Chondrocyte (in vitro differentiated cells): ENCODE measurements around the gene XYLB. TPM values are rescaled to one million over a fixed set of nuclear protein-coding genes. Genes with fewer than 3 reads are reported as not detected.

Source experiments
- DNase-seq: peaks from one replicate; pipeline ENCODE4 v3.0.0; 2021; ENCODE audit warnings: mixed read lengths, low spot score
- H3K27ac Mint-ChIP-seq: one replicate; pipeline ENCODE4 v1.8.0; 2021; ENCODE audit warnings: mild to moderate bottlenecking, moderate library complexity, mixed read lengths; ENCODE audit not compliant: unreplicated experiment
- H3K27me3 Mint-ChIP-seq: 2 replicates; pipeline ENCODE4 v1.8.0; 2021; ENCODE audit warnings: low read depth, mixed read lengths
- H3K36me3 Mint-ChIP-seq: 2 replicates; pipeline ENCODE4 v1.8.0; 2021; ENCODE audit warnings: low read depth, mixed read lengths
- H3K4me1 Mint-ChIP-seq: 2 replicates; pipeline ENCODE4 v1.8.0; 2021; ENCODE audit warnings: low read depth, mild to moderate bottlenecking, mixed read lengths
- H3K4me3 Mint-ChIP-seq: one replicate; pipeline ENCODE4 v1.8.0; 2021; ENCODE audit warnings: mild to moderate bottlenecking, moderate library complexity, mixed read lengths; ENCODE audit not compliant: unreplicated experiment
- H3K9me3 Mint-ChIP-seq: 2 replicates; pipeline ENCODE4 v1.8.0; 2021; ENCODE audit warnings: low read depth, mixed read lengths
- total RNA-seq: library from RNA; stranded (reverse); gene quantifications from 3 replicates; pipeline ENCODE4 v1.2.1, GENCODE V29; 2021
- TF ChIP-seq, protein P1 (sequence below): fragments of 200-600 bp; sonication (generic); IDR thresholded peaks from 2 replicates; pipeline ENCODE4 v1.5.0; 2021; ENCODE audit warnings: antibody characterized with exemption, mild to moderate bottlenecking, moderate library complexity

The XYLB gene
- total RNA-seq, 1 donor from 2014 or later, result 3.9 TPM

DNA sequence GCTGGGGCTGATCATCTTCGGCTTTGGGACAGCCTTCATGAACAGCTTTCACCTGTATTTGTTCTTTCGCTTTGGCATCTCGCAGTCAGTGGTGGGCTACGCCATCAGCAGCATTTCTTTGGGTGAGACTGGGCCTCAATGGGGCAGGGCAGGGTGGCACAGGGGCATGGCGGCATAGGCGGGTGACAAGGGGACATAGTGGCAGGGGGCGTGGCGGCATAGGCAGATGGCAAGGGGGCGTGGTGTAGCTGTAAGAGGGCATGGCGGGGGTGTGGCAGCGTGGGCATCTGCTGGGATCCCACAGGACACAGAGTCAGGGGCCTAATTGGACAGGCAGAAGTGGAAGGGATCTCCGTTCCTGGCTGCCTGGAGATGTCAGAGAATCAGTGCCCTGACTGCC lies 39.0 kb upstream of the XYLB start:
- Mint-ChIP-seq H3K4me1 (no peaks in the 10 kb centered on the region), H3K9me3 (peaks cover 3% of the 10 kb centered on the region), H3K4me3 (no peak overlapping the region), H3K27ac (no peak overlapping the region), H3K36me3 (peaks cover 24% of the 10 kb centered on the region), H3K27me3 (no peaks in the 10 kb centered on the region)
- no peak for DNase-seq
- TF ChIP-seq, protein P1, sequence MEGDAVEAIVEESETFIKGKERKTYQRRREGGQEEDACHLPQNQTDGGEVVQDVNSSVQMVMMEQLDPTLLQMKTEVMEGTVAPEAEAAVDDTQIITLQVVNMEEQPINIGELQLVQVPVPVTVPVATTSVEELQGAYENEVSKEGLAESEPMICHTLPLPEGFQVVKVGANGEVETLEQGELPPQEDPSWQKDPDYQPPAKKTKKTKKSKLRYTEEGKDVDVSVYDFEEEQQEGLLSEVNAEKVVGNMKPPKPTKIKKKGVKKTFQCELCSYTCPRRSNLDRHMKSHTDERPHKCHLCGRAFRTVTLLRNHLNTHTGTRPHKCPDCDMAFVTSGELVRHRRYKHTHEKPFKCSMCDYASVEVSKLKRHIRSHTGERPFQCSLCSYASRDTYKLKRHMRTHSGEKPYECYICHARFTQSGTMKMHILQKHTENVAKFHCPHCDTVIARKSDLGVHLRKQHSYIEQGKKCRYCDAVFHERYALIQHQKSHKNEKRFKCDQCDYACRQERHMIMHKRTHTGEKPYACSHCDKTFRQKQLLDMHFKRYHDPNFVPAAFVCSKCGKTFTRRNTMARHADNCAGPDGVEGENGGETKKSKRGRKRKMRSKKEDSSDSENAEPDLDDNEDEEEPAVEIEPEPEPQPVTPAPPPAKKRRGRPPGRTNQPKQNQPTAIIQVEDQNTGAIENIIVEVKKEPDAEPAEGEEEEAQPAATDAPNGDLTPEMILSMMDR, result no peak

GRCh38 chr3:38308456-38308855 lies 38.1 kb upstream of the XYLB start:
- no peaks in the 10 kb centered on the region for H3K27me3 Mint-ChIP-seq
- TF ChIP-seq, protein P1, result no peak
- H3K9me3 Mint-ChIP-seq, result peaks cover 3% of the 10 kb centered on the region
- H3K27ac Mint-ChIP-seq, result no peak overlapping the region
- peaks cover 26% of the 10 kb centered on the region for H3K36me3 Mint-ChIP-seq
- no peaks in the 10 kb centered on the region for H3K4me1 Mint-ChIP-seq
- H3K4me3 Mint-ChIP-seq, result no peak overlapping the region
- no peak for DNase-seq

GRCh38 chr3:38311476-38311875 lies 35.1 kb upstream of the XYLB start:
- Mint-ChIP-seq H3K4me3 (no peak overlapping the region), H3K27me3 (no peaks in the 10 kb centered on the region), H3K4me1 (no peaks in the 10 kb centered on the region), H3K36me3 (peaks cover 23% of the 10 kb centered on the region), H3K9me3 (no peaks in the 10 kb centered on the region), H3K27ac (no peak overlapping the region)
- TF ChIP-seq, protein P1, result no peak
- no peak for DNase-seq

DNA sequence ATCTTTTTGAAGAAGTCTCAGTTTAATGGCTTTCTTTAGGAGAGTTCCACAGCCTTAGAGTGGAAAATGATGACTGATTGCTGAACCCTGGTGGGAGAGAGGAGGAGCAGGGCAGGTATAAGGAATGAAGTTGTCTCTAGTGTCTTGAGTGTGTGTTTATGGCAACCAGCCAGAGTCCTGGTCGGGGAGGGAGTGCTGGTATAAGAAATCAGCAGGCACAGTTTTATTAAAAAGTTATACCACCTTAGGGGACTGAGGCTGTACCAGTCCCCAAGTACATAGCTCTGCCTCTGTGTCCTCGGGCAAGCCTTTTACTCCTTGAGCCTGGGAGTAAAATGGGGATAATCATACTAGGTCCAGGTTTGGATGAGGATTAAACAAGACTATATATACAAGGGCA lies 34.6 kb upstream of the XYLB start:
- Mint-ChIP-seq H3K27me3 (no peaks in the 10 kb centered on the region), H3K9me3 (no peaks in the 10 kb centered on the region), H3K36me3 (peaks cover 21% of the 10 kb centered on the region), H3K4me3 (no peak overlapping the region), H3K4me1 (no peaks in the 10 kb centered on the region), H3K27ac (no peak overlapping the region)
- TF ChIP-seq, protein P1, result no peak
- no peak for DNase-seq

- peaks cover 21% of the 10 kb centered on the region for H3K36me3 Mint-ChIP-seq
- no peaks in the 10 kb centered on the region for H3K9me3 Mint-ChIP-seq
- H3K27ac Mint-ChIP-seq, result no peak overlapping the region
- TF ChIP-seq, protein P1, result no peak
- no peaks in the 10 kb centered on the region for H3K4me1 Mint-ChIP-seq
- DNase-seq, result no peak
- H3K4me3 Mint-ChIP-seq, result no peak overlapping the region
- no peaks in the 10 kb centered on the region for H3K27me3 Mint-ChIP-seq
Measured at GRCh38 chr3:38312356-38312755, 34.2 kb upstream of the XYLB start.
